HG02571 (cell line): Measurements from ENCODE around the gene CIBAR2.
"Not testable (repeated sequence)": the region's sequence is repeated elsewhere in the genome, so short reads cannot be mapped to it uniquely, and the experiment has no call there.

ENCODE experiments used
- ATAC-seq: cut with Tn5 transposase; IDR thresholded peaks from one replicate; pipeline ENCODE4 v1.9.1; 2021; ENCODE audit warnings: mild to moderate bottlenecking, moderate library complexity; ENCODE audit not compliant: unreplicated experiment

CIBAR2 gene

GRCh38 chr16:85128079-85128837, 16.0 kb upstream of the CIBAR2 start:
- ATAC-seq: no peak

DNA sequence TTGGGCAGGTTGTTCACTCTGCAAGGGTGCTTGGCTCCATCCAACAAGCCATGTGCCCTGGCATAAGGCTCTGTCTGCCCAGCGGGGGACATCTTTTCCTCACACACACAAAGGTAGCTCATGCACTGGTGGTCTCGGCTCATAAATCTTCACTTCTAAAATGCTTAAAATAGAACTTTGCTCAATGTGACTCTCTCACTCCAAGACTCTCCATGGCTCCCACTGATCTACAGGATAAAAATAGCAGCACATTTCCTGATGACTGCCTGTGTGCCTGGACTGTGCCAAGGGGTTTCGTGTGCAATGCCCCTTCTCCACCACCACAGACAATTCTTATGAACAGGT, 15.1 kb upstream of the CIBAR2 start:
- no peak for ATAC-seq

DNA sequence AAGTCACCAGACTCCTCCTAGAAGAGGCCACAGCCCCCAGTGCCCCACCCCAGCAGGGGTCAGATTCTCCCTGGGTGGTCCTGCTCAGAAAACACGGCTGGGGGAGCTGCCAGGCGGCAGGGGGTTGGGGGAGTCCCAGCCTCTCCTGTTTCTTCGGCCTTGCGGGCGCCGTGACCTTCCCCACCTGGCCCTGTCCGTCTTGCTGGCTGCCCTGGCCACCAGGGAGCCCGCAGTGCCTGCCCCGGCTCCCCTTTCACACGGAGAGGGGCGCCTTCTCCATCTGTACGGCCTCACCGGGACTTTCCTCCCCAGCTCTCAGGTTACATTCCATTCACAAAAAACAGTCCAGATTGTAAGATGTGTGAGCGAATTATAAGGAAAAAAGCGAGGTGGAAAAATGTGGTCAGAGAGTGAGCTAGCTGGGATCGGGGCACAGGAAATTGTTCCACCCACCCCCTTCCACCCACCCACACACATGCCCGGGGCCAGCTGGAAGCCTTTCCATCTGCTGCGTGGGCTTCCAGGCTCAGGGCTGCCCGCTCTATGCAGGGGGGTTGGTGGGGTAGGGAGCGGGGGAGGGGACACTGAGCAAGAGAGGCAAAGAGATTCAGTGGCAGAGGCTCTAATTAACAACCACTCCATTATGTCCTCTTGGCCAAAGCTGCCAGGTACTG, 14.6 kb upstream of the CIBAR2 start:
- ATAC-seq: no peak

DNA sequence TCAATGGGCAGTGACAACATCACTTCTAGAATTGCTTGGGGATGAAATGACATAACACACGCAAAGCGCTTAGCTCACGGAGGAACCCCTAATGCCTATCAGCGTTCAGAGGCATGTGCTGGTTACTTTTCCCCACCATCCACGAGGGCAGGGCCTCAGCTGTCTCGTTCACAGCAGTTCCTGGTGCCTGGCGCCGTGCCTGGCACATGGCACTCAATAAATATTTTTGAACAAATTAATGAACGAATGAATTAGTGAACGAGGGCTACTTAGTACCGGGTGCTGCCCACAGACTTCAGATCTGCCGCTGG, 14.1 kb upstream of the CIBAR2 start:
- no peak for ATAC-seq

- no peak for ATAC-seq
Measured at GRCh38 chr16:85125570-85126393, 13.5 kb upstream of the CIBAR2 start.

DNA sequence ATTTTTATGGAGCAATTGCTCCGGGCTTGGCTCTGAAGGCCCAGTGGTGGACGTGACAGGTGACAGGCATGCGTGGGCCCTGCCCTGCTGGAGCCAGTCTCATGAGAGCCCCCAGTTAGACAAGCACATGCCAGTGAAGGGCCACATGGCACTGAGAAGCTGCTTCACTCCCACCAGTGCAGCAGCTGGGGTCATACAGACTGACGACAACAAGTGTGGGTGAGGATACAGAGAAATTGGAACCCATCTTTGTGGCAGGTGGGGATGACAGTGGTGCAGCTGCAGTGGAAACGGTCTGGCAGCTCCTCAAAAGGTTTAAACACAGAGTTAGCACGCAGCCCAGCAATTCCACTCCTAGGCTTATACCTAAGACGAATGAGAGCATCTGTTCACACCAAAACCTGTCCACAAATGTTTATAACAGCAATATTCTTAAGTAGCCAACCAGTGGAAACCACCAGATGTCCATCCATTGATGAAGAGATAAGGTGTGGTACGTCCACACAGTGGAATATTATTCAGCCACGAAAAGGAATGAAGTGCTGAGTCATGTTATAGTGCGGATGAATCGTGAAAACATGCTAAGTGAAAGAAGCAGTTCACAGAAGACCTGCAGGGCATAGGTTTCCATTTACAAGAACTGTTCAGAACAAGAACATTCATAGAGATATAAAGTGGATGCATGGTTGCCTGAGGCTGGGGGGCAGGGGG, 12.5 kb upstream of the CIBAR2 start:
- ATAC-seq: no peak

DNA sequence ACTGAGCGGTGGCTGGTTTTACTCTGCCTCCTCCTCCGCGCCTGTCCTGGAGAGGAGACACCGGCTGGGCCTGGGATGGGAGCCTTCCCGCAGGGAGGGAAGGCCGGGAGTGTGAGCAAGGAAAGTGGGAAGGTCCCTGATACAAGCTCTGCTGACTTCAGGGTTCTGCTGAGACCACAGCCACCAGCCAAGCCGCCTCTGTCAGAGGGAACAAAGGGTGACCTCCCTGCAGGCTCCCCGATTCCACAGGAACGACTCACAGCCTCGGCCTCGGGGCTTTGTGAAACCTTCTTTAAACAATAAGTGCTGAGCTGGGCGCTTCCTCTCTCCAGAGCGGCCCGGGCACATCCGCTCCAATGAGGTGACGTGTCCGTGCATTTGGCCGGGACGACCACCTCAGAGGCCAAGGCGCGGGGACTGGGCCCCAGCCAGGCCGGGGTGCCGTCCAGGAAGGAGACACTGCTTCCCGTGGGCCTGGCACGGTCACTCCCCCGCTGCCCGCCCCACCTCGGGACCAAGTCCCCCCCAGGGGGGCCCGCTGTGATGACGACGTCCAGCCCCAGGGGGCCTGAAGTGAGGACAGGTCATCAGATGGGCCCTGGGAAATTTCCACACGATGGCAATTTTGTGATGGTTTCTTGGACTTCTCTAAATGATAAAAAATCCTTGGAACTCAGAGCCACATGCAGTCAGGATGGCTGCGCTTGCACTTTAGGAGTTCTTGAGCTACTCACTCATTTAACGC, 11.8 kb upstream of the CIBAR2 start:
- ATAC-seq: no peak

- ATAC-seq: not testable (repeated sequence)
Measured at GRCh38 chr16:85123441-85123840, 11.2 kb upstream of the CIBAR2 start.

DNA sequence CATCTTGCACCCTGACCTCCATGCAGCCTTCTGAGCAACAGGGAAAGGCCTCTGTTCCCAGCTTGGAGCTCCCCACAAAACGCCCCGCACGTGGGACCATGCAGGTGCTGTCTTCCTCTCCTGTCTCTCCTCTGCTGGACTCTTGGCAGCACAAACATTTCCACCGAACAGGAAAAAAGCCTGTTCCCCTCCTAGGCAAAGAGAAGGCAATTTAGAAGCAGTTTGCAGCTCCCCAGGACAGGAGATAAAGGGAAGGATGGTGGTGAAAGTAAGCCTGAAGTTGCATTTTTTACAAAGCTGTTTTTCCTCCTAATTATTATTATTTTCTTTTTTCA, 7.7 kb upstream of the CIBAR2 start:
- ATAC-seq: no peak

- ATAC-seq: no peak
Measured at GRCh38 chr16:85117418-85117817, 5.1 kb upstream of the CIBAR2 start.

DNA sequence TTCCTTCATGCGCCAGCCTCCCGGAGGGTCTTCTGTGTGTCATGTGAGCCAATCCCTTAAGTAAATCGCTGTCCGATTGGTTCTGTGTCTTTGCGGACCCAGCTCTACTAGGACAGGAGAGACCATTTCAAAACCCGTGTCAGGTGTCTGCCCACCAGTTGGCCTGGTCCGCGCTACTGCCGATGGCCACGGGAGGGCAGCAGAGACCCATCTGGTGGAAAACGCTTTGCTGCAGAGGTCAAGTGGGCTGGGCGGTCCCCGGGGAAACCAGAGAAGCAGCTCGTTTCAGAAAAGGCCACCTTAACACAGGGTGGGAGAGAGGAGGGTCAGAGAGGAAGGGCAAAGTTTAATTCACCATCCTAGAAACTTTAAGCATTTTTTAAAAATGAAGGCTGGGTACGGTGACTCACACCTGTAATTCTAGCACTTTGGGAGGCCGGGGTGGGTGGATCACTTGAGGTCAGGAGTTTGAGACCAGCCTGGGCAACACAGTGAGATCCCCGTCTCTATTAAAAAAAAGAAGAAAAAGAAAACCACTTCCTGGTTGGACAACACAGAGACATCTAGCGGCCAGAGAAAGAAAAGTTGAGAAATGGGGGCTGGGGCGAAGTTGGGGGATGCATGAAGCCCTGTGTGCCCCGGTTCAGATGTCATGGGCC, 2.8 kb upstream of the CIBAR2 start:
- ATAC-seq: no peak

- no peak for ATAC-seq
Measured at GRCh38 chr16:85113913-85114312, 1.6 kb upstream of the CIBAR2 start.

GRCh38 chr16:85113168-85113733, 979 bp upstream of the CIBAR2 start:
- no peak for ATAC-seq

GRCh38 chr16:85111184-85111583, 1.1 kb downstream of the CIBAR2 start:
- no peak for ATAC-seq

DNA sequence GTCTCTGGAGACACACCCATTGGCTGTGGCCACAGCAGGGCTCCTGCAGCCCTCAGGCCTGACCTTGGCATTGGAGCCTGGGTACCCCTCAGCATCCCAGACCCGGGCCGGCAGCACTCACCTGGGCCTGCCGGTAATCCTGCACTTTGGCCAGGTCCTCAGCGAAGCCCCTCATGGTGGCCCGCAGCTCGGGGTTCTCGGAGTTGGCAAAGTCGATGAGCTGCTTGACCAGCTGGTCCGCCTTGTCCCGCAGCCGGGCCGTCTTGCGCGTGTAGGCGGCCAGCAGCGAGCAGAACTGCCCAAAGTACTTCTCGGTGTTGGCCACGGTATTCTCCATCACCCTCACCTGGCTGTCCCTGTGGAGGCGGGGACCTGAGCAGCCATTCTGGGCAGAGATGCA, 2.2 kb downstream of the CIBAR2 start:
- ATAC-seq: no peak

- no peak for ATAC-seq
Measured at GRCh38 chr16:85107532-85107931, 4.7 kb downstream of the CIBAR2 start.

DNA sequence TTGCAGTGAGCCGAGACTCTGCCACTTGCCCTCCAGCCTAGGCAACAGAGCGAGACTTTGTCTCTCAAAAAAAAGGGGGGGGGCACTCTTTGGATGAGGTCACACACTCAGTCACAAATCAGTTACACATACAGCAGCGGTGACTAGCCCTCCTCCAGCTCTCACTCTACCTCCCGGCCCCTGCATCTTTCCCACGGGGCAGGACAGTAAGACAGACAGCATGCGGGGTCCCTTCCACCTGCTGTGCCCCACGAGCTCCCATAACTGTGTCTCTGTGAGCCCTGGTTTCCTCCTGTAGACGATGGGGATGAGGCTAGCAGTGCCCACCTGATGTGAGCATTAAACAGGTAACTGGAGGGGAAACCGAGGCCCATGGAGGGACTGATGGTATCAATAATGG, 5.2 kb downstream of the CIBAR2 start:
- ATAC-seq: no peak

- ATAC-seq: no peak
Measured at GRCh38 chr16:85105475-85105874, 6.8 kb downstream of the CIBAR2 start.

- no peak for ATAC-seq
Measured at GRCh38 chr16:85104821-85105391, 7.4 kb downstream of the CIBAR2 start.

GRCh38 chr16:85104147-85104546, 8.1 kb downstream of the CIBAR2 start:
- no peak for ATAC-seq
